SH-SY5Y (cell line): ENCODE data around the gene NT5DC4.

Experiments used
- GATA2 ChIP-seq: IDR thresholded peaks from 2 replicates; pipeline ENCODE4 v1.6.1; 2011; ENCODE audit warnings: mild to moderate bottlenecking, low read depth, low read length
- GATA3 ChIP-seq: IDR thresholded peaks from 2 replicates; pipeline ENCODE4 v1.6.1; 2011; ENCODE audit warnings: low read depth, mild to moderate bottlenecking, low read length, moderate library complexity

DNA sequence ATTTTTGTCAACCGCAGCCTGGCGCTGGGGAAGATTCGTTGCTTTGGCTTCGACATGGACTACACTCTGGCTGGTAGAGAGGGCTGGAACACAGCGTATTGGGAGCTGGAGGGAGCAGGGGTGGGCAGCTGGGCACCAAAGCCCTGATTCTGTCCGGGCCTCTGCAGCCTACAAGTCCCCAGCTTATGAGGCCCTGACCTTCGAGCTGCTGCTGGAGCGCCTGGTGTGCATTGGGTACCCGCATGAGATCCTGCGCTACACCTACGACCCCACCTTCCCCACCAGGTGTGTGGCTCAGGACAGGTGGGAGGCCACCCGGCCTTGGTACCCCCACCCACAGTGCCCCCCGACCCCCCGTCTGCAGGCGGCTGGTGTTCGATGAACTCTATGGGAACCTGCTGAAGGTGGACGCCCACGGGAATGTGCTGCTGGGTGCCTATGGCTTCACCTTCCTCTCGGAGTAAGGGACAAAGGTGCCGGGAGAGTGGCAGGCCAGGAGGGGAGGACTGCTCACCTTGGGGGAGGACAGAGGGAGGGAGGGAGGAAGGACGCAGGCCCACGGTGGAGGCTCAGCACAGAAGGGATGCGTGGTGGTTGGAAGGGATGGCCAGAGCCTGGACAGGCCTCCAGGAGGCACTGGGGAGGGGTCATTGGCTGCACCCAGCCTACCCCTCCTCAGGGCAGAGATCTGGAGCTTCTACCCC, 1.2 kb downstream of the NT5DC4 start:
- TF ChIP-seq GATA2 = no peak
- no peak for TF ChIP-seq GATA3
